ENCODE results near the gene HBA1.

GRCh38 chr16:167122-167690, 9.3 kb upstream of the HBA1 start:
- TF ChIP-seq ARNTL (CRISPR knock-in tag; IDR thresholded peaks at IDR 0.05; ENCODE audit: borderline replicate concordance, low read depth) (no peak), TOX (CRISPR knock-in tag; IDR thresholded peaks at IDR 0.05; ENCODE audit: borderline replicate concordance) (no peak), PPARA (CRISPR knock-in tag; IDR thresholded peaks at IDR 0.05; ENCODE audit: borderline replicate concordance) (no peak), RARB (CRISPR knock-in tag; IDR thresholded peaks at IDR 0.05) (no peak)
